Stimulated activated CD8-positive, alpha-beta memory T cell treated with anti-CD3 and anti-CD28 coated beads, Interleukin-7, amount 100 ng/mL, for 48 hours (primary cell): ENCODE data around the gene RNU6-1.

Experiments used
- DNase-seq, 2 donors: peaks; one replicate each; pipeline ENCODE4 v3.0.0-alpha.2; 2020; ENCODE audit warnings: low read depth in 1 of 2; ENCODE audit errors: extremely low read depth in 1 of 2

Gene RNU6-1

DNA sequence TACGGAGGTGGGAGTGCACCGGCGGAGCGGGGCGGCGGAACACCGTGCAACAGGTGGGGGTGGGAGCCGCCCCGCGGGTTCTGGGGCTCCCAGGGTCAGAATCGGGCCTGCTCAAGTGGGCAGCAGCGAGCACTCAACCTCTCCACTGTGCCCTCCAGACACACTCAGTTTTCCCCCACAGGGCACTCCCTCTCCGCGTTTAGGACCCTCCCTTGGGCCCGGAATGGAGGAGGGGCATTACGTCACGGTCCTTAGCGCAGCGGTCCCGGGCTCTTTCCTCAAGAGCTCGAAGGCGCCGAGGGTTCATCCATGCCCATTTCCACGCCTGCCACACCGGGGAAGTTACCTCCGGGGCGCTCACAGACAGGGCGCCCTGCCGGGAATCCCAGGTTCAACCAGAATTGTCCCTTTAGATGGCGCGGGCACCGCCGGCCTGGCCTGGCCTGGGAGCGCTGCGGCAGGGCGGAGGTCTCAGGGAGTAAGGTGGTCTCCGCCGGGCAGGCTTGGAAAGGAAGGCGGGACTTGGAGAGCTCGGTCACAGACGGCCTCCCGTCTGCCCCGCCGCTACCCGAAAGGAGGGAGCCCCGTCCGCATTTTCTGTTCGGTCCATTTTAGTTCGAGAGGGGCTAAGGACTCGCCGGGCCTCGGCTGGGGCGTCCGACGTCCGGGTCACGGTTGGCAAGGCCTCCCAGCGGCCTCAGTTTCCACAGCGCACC, 5.1 kb downstream of the RNU6-1 start:
- no peak for DNase-seq

DNA sequence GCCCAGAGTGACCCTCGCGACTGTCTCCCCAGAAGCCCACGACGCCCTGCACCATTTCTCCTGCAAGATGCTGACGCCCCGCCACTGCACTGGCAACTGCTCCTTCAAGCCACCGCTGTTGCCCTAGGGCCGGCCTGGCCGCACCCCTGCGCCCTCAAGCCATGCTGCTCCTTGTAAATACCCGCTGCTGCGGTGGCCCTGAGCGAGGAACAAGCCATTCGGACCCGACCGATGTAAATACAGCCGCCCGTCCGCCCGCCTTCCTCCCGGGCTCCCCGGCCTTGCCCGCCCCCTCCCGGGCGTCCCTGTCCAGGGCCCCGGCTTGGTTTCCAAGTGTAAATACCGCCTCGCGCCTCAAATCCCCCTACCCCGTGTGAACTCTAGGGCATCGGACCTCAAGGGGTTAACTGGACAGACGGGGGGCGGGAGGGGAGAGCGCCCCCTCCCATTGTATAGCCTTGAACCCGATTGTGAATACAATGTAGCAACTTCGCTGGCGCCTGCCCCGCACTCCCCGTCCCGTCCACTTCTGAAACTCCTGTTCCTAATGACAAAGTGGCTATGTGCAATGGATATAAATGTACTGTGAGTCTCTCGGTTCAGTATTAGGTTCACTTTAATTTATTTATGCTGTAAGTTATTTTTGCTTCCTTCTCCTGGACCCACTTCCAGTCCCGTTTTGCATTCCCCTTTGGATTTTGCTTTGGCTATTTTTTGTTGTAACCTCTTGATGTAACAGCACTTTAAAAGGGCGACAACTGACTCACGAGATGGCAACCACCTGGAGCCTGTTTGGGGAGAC, 5.9 kb downstream of the RNU6-1 start:
- no peak for DNase-seq

DNA sequence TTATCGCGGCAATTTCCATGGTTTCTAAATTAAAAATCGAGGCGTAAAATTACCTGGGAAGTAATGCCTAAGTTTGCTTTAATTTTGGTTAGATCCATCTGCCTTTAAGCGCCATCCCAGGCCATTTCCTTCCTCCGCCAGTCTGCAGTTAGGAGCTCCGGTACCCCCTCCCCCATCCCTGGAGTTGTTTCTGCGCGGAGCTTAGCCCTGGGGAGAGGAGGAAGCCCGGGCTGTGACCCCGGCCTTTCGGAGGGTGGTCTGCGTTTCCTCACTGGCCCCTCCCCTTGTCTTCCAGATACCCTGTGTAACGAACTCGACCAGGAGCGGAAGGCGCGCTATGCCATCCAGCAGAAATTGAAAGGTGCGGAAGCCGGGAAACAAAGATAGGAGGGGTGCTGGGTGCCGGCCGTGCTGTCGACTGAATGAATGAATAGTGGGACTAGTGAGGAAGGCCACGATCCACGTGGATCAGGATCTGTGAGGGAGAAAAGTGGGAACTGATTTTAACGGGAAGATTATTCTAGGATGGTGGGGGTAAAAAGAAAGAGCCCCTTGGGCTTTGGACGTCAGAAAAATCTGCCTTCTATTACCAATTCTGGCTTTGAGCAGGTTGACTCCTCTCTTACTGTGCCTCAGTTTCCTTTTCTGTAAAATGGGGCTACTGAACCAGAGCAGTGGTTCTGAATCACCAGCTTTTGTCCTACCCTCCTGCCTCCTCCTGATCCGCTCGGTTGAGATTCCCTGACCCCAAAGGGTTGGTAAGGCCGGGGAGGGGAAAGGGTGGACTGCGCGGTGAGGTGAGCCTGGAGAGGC, 6.7 kb downstream of the RNU6-1 start:
- no peak for DNase-seq

DNA sequence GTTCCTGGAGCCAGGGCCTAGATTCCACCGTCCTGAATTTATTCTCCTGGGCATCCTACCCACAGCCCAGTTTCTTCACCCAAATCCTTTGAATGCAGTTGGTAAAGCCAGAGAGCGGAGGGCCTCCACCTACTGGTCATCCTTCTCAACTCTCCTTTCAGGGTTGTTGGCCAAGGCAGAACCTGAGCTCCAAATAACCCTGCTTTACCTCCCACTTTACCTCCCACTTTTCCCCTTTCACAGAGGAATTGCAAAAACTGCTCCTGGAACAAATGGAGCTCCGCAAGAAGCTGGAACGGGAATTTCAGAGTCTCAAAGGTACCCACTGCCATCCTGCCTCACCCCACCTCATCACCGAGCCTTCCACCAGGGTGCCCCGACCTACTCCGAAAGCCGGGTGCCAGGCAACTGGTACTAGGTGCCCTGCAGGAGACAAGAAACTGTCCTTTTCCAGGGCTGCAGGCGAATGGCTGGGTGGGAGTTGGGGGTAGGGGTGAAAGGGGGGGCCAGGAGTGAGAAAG, 7.8 kb downstream of the RNU6-1 start:
- DNase-seq: no peak

DNA sequence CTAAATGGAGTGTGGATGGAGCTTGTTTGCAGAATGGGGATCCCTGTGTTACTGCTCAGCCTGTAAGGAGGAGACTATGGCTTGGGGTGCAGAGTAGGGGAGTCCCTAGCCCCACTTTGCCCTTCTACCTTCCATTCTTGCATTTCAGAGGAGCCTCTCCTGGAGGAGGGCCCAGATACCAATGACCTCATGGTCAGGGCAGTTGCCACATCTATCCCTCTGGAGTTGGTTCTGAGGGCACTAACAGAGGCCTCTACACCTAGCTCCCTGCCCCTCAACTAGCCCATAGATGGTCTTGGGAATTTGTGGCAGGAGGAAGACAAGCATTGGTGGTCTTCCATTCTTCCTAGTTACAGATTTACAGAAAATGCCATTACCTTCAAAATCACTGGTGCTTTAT, 8.5 kb downstream of the RNU6-1 start:
- DNase-seq: no peak

DNA sequence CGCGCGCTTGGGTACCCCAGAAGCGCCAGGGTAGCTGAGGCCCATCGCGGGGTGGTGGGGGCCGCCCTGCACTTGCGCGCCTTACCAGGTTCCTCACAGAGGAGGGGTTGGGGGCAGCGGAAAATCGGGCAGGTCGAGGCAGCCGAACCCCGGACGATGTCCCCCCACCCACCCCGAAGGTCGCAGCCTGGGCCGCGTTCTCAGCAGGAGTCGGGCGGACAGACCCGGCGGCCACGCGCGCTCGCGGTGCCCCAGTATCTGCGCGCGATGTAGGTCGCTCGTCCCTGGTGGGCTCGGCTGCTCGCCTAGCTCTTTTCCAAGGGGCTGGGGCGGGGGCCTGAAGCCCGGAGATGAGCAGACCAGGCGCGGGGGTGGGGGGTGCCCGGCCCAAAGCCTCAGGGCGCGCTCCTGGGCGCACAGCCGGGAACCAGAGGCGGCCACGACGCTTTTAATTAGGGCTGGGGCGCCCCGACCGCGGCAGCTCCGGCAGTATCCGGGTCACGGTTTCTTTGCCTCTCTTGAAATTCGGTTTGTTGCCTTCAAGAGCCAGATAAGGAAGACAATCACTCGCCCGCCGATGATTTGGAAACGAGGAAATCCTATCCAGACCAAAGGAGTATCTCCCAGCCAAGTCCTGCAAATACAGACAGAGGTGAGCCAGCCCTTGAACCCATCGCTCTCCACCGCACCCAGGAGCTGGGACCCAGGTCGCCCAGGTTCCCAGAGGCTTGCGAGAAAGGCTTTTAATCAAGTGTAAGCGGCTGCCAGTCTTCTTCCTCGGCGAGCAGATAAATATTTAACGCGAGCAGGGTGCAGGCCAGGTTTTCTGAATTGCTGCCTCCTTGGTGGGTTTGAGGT, 10.0 kb downstream of the RNU6-1 start:
- no peak for DNase-seq

DNA sequence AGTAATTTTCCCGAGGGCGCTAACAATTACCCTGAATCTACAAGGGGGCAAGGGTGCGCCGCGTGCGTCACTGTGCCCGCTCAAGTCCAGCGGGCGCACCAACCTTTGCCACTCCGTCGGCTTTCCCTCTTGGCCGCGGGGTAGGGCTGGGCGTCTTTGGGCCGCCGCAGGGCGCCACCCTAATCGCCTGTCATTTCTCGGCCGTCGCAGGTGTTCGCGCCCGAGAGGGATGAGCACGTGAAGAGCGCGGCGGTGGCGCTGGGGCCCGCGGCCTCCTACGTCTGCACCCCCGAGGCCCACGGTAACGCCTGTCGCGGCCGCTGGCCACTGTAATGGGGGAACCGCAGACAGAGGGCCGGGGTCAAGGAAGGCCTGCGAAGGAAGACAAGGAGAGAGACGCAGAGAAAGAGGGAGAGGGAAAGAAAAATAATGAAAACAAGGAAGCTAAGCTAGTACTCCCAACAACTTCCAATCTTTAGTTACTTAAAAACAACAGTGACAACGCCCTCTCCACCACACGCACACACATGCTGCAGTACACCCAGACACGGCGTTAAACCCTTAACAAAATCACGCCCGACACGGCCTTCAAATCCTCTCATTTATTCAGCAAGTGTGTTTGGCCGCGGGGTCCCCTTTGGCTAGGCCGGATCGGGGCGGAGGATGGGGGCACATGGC, 10.7 kb downstream of the RNU6-1 start:
- DNase-seq: no peak

DNA sequence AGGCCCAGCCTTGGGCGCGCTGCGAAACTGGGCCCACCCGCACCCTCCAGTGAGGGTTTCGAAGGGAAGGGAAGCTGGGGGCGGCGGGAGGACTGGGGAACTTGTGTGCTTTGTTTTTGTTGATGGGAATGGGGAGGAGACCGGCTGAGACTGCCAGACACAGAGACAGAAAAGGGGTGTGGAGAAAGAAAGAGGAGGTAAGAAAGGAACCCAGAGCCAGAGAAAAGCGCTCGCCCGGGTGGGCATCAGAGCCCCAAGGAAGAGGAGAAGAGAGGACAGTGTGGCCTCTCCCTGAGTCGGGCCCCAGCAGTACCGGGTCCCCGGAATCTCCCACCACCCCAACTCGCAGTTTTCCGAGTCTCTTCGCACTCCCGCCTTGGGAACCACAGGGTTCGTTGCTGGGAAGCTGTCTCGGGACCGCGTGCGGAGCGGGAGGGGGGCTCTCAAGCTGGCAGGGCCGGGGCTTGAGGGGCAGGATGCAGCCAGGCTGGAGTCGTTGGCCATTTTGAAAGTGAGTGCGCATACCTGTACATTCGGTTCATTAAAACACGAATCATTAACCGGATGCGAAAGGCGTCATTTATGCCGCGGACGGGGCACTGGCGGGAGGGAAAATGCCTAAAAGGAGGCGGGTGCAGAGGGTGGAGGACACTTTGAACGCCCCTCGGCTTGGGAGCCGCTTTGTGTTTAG, 11.4 kb downstream of the RNU6-1 start:
- DNase-seq: no peak

DNA sequence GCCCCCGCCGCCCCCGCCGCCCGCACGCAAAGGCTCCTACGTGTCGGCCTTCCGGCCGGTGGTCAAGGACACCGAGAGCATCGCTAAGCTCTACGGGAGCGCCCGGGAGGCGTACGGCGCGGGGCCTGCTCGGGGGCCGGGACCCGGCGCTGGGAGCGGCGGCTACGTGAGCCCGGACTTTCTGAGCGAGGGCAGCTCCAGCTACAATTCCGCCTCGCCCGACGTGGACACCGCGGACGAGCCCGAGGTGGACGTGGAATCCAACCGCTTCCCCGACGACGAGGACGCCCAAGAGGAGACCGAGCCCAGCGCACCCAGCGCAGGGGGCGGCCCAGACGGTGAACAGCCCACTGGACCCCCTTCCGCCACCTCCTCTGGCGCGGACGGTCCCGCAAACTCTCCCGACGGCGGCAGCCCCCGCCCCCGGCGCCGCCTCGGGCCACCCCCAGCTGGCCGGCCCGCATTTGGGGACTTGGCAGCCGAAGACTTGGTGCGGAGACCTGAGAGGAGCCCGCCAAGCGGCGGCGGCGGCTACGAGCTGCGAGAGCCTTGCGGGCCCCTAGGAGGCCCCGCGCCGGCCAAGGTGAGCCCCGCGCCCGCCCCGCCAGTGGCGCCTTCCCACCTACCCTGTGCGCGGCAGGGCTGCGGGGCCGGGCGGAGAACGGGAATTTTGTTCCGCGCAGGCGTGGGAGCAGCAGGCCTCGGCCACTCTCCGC, 12.1 kb downstream of the RNU6-1 start:
- DNase-seq: no peak

DNA sequence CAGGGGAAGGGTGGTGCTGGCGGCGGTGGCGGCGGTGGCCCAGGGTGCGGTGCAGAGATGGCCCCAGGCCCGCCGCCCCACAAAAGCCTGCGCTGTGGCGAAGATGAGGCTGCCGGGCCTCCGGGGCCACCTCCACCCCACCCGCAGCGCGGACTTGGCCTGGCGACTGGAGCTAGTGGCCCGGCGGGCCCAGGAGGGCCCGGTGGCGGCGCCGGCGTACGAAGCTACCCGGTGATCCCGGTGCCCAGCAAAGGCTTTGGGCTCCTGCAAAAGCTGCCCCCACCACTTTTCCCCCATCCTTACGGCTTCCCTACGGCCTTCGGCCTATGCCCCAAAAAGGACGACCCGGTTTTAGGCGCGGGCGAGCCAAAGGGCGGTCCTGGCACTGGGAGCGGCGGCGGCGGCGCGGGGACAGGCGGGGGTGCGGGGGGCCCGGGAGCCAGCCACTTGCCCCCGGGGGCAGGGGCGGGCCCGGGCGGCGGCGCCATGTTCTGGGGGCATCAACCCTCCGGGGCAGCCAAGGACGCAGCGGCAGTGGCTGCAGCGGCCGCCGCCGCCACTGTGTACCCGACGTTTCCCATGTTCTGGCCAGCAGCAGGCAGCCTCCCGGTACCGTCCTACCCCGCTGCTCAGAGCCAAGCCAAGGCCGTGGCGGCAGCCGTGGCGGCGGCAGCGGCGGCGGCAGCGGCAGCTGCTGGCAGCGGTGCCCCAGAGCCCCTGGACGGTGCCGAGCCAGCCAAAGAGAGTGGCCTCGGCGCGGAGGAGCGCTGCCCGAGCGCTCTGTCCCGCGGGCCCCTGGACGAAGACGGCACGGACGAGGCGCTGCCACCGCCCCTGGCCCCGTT, 12.9 kb downstream of the RNU6-1 start:
- no peak for DNase-seq

DNA sequence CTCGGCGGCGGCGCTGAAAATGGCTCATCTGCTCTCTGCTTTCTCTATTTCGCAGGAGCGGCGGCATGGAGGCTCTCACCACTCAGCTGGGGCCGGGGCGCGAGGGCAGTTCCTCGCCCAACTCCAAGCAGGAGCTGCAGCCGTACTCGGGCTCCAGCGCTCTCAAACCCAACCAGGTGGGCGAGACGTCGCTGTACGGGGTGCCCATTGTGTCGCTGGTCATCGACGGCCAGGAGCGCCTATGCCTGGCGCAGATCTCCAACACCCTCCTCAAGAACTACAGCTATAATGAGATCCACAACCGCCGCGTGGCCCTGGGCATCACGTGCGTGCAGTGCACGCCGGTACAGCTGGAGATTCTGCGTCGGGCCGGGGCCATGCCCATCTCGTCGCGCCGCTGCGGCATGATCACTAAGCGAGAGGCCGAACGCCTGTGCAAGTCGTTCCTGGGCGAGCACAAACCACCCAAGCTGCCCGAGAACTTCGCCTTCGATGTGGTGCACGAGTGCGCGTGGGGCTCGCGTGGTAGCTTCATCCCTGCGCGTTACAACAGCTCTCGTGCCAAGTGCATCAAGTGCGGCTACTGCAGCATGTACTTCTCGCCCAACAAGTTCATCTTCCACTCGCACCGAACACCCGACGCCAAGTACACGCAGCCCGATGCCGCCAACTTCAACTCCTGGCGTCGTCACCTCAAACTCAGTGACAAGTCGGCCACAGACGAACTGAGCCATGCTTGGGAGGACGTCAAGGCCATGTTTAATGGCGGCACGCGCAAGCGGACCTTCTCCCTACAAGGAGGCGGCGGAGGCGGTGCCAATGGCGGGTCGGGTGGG, 13.7 kb downstream of the RNU6-1 start:
- DNase-seq: no peak

DNA sequence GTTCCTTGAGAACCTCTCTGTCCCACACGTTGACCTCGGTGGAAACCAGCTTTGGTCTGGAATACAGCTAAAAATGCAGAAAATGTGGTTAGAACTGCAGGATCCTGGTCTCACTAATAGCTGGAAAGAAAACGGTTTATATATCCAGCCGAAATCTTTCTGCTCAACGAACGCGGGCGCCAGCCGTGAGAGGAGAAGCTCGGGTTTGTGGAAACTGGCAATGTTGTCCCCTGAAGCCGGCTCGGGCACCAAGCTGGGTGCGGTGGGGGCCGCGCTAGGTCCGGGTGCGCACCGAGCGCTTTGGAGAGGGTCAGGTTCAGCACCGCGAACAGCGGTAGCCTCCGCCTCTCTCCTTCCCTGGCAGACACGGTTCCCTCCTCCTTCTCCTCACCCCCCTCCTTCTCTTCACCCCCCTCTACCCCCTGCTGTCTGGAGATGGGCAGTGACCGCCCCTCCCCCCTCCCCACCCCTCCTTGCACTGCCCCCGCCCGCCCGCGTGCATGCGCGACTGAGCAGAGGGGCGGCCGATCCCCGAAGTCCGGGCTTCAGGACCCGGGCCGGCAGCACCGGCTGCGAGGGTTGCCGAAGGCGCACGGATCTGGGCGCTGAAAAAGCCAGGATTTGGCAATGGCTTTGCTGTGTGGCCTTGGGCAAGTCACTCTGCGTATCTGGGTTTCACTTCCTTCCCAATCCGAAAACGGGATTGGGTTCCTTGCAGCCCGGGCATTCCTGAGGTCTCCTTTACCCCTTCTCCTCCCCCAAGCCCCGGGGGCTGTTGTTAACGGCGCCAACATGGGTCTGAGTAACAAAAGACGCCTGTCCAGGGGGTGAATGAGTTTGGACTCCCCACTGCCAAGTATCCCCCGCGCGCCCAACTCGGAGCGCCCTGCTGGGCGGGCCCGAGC, 14.6 kb downstream of the RNU6-1 start, which contains the start of gene SKOR1:
TSS of gene SKOR1 (plus strand) at position 534 of the 905 bp plus-strand sequence. CDS start at position 628, 94 bp downstream.
- no peak for DNase-seq

DNA sequence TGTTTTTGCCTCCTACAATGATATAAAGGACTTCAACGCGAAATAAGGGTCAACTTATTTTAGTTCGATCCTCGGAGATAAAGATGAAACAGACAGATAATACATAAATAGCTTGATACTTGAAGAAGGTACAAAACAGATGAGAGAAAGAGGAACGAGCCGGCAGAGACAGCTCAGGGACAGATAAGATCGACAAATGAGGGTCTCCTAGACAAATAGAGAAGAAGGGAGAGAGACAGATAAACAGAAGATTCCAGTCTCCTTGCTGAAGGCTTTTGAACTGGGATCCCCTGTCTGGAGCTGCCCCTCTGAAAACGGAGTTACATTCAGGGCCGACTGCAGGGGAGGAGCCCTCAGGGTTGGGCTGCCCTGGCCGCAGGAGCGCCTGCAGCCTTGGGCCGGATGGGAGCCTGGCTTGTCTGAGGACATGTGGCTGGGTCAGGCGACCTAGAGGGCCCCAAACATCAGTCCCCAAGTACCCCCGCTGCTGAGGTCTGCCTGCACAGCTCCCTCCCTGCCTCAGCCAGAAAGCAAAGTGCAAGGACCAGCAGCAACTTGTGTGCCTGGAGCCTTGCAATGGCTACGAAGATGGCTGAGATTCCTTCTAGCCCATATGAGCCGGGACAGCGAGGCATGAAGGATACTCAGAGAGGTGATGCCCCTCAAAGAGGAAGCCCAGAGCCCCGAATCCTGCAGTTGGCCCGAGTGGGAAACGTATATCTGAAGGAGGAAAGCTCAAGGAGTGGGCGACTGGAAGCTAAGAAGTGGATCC, 15.5 kb downstream of the RNU6-1 start:
- no peak for DNase-seq

DNA sequence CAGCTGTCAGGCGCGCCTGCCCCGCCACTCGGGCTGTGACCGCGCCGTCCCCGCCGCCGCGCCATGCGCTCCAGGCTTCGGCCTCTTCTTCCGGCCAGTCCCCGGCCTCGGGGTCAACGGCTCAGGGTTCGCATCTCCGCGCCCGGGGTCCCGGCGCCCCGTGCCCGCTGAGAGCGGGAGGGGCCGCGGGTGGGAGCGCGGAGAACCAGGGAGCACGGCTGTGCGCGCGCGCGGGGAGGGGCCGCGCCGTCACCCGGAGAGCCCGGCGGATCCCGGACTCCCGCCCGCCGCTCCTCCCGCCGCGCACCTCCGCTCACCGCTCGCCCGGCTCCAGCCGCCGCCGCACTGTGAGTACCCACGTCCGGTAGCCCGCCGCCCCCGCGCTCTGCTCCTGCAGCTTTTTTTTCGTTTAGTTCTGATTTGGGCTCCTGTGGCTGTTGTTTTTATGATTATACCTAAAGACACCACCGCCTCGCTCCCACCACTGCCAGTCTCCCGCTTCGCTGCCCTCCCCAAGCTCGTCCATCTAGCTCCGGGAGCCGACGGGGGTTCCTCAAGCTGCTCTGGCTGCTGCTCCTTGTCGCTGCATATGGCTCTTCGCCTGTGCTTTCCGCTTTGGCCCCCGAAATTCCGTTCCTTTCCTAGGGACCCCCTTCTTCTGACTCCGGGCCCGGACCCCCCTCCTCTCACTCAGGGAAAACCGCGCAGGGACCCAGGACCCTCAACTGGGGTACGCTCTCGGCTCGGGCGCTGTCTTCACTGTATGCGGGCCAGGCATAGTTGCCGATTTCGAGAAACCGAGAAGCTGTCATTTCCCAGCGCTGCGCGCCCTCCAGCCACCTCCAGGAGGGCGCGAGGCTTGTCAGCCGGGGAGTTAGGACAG, 16.3 kb downstream of the RNU6-1 start:
- no peak for DNase-seq
